HCT116 (cell line): ENCODE measurements around the gene DOCK1. TPM values are rescaled to one million over a fixed set of nuclear protein-coding genes. Genes with fewer than 3 reads are reported as not detected.

Experiments used
- ATAC-seq: fragments of 200-7000 bp; cut with Tn5 transposase; 2 replicates; pipeline ENCODE4 v1.9.1; 2020; ENCODE audit warnings: mild to moderate bottlenecking, moderate library complexity
- BruUV-seq: library from RNA; stranded (reverse); fragments of 400-500 nt; replicated peaks from 2 replicates; lab custom pipeline; 2021; lab: Mats Ljungman, UMichigan
- CTCF ChIA-PET: fragments of 300-600 bp; sonication (Branson Sonifier 250); formaldehyde crosslinking; loops from one replicate; lab custom pipeline; 2021; ENCODE audit warnings: antibody characterized with exemption; lab: Charles Lee
- POLR2A ChIA-PET: fragments of 300-600, 350-600 bp; sonication (Branson Sonifier 250); formaldehyde crosslinking; loops from one replicate; lab custom pipeline; 2021; ENCODE audit warnings: antibody characterized with exemption; lab: Charles Lee
- RAD21 ChIA-PET, 2 experiments: fragments of 300-600 bp; sonication (Branson Sonifier 250); formaldehyde crosslinking; loops; one replicate each; lab custom pipeline; 2023; ENCODE audit warnings: low total read pairs in 2 of 2; ENCODE audit not compliant: uncharacterized antibody in 2 of 2, unreplicated experiment in 2 of 2, low non-redundant PET in 1 of 2; lab: Charles Lee
- DNase-seq: peaks from one replicate; pipeline ENCODE4 v3.0.0-alpha.2; 2010; ENCODE audit warnings: low read depth, low spot score
- H2AFZ ChIP-seq: fragments of 200-600 bp; shearing (Covaris generic), sonication (generic); 2 replicates; pipeline ENCODE4 v1.6.1; 2017; ENCODE audit warnings: low read depth, mixed run types, mixed read lengths, antibody characterized with exemption, low read length; ENCODE audit not compliant: poor library complexity, severe bottlenecking
- H3K27ac ChIP-seq: 2 replicates; pipeline ENCODE4 v1.5.1; 2012; ENCODE audit warnings: low read depth, low read length
- H3K27me3 ChIP-seq: fragments of 200-600 bp; sonication (generic); 2 replicates; pipeline ENCODE4 v1.6.1; 2016; ENCODE audit warnings: mixed run types, low read length, mixed read lengths; ENCODE audit not compliant: insufficient read depth
- H3K36me3 ChIP-seq, 2 experiments: fragments of 200-500 bp in 1 of 2; fragments of 200-600 bp in 1 of 2; sonication (Bioruptor generic) in 1 of 2; sonication (generic) in 1 of 2; 2 replicates each; pipeline versions ENCODE4 v1.5.1 to v1.6.1; 2014 to 2016; ENCODE audit warnings: low read length in 2 of 2, inconsistent platforms in 1 of 2, mixed read lengths in 1 of 2, mixed run types in 1 of 2; ENCODE audit not compliant: insufficient read depth in 2 of 2, control insufficient read depth in 1 of 2
- H3K4me1 ChIP-seq, 2 experiments: fragments of 200-600 bp in 1 of 2; sonication (generic) in 1 of 2; 2 replicates each; pipeline versions ENCODE4 v1.5.1 to v1.6.1; 2012 to 2017; ENCODE audit warnings: low read length in 2 of 2, inconsistent platforms in 1 of 2, mild to moderate bottlenecking in 1 of 2, mixed read lengths in 1 of 2, mixed run types in 1 of 2, moderate library complexity in 1 of 2; ENCODE audit not compliant: insufficient read depth in 2 of 2, control insufficient read depth in 1 of 2
- H3K4me2 ChIP-seq: fragments of 200-600 bp; sonication (generic); 2 replicates; pipeline ENCODE4 v1.6.1; 2017; ENCODE audit warnings: mixed run types, low read length, mixed read lengths
- H3K4me3 ChIP-seq, 2 experiments: fragments of 200-600 bp in 1 of 2; sonication (generic) in 1 of 2; replicated peaks in 1 of 2; 2 replicates each; pipeline ENCODE4 v1.5.1; 2011 to 2016; ENCODE audit warnings: low read length in 2 of 2, control low read depth in 1 of 2, low read depth in 1 of 2, mild to moderate bottlenecking in 1 of 2, mixed read lengths in 1 of 2, mixed run types in 1 of 2
- H3K79me2 ChIP-seq: fragments of 200-600 bp; sonication (generic); 2 replicates; pipeline ENCODE4 v1.6.1; 2017; ENCODE audit warnings: mild to moderate bottlenecking, mixed run types, low read length, moderate library complexity, mixed read lengths; ENCODE audit not compliant: insufficient read depth
- H3K9ac ChIP-seq: fragments of 200-600 bp; sonication (generic); 2 replicates; pipeline ENCODE4 v1.6.1; 2016; ENCODE audit warnings: low read length, mixed read lengths
- H3K9me2 ChIP-seq: fragments of 200-600 bp; sonication (generic), shearing (Covaris generic); 2 replicates; pipeline ENCODE4 v1.6.1; 2017; ENCODE audit warnings: mixed run types, mild to moderate bottlenecking, moderate library complexity; ENCODE audit not compliant: insufficient read depth
- H3K9me3 ChIP-seq, 2 experiments: fragments of 200-500 bp in 1 of 2; fragments of 200-600 bp in 1 of 2; sonication (Bioruptor generic) in 1 of 2; sonication (generic) in 1 of 2; 2 replicates each; pipeline ENCODE4 v1.6.1; 2014 to 2017; ENCODE audit warnings: low read length in 2 of 2, mixed read lengths in 2 of 2, inconsistent platforms in 1 of 2, low read depth in 1 of 2, mild to moderate bottlenecking in 1 of 2, mixed run types in 1 of 2, moderate library complexity in 1 of 2; ENCODE audit not compliant: control insufficient read depth in 1 of 2, insufficient read depth in 1 of 2
- H4K20me1 ChIP-seq: fragments of 200-600 bp; sonication (generic), shearing (Covaris generic); 2 replicates; pipeline ENCODE4 v1.6.1; 2017; ENCODE audit warnings: mixed run types, mild to moderate bottlenecking, moderate library complexity; ENCODE audit not compliant: insufficient read depth
- ATF3 ChIP-seq: IDR thresholded peaks from 2 replicates; pipeline ENCODE4 v1.6.1; 2012
- CBX3 ChIP-seq: IDR thresholded peaks from 2 replicates; pipeline ENCODE4 v1.6.1; 2012; ENCODE audit warnings: low read depth
- CEBPB ChIP-seq: IDR thresholded peaks from 2 replicates; pipeline ENCODE4 v1.6.1; 2012; ENCODE audit warnings: low read depth
- CTCF ChIP-seq, 3 experiments: fragments of 200-600 bp in 1 of 3; sonication (generic) in 1 of 3; IDR thresholded peaks in 2 of 3; conservative IDR thresholded peaks in 1 of 3; 2 replicates each; pipeline ENCODE4 v1.5.1; 2012 to 2017; ENCODE audit warnings: low read depth in 2 of 3, low read length in 2 of 3, antibody characterized with exemption in 1 of 3, borderline replicate concordance in 1 of 3, control low read depth in 1 of 3, mild to moderate bottlenecking in 1 of 3, mixed read lengths in 1 of 3, mixed run types in 1 of 3, moderate library complexity in 1 of 3; ENCODE audit not compliant: insufficient read depth in 1 of 3
- EZH2 ChIP-seq: fragments of 200-600 bp; sonication (generic); IDR thresholded peaks from 2 replicates; pipeline ENCODE4 v1.6.1; 2017; ENCODE audit warnings: antibody characterized with exemption, mixed run types
- EZH2phosphoT487 ChIP-seq: fragments of 200-600 bp; IDR thresholded peaks from 2 replicates; pipeline ENCODE4 v1.6.1; 2018; ENCODE audit warnings: antibody characterized with exemption, borderline replicate concordance
- FOSL1 ChIP-seq: IDR thresholded peaks from 2 replicates; pipeline ENCODE4 v1.6.1; 2012; ENCODE audit warnings: low read depth
- POLR2A ChIP-seq: IDR thresholded peaks from 2 replicates; pipeline ENCODE4 v1.7.0; 2011; ENCODE audit warnings: borderline replicate concordance; ENCODE audit not compliant: insufficient read depth, insufficient read length; ENCODE audit errors: extremely low read depth
- POLR2AphosphoS5 ChIP-seq: IDR thresholded peaks from 2 replicates; pipeline ENCODE4 v1.6.1; 2011; ENCODE audit warnings: mild to moderate bottlenecking, low read depth, low read length, moderate library complexity
- RAD21 ChIP-seq: IDR thresholded peaks from 2 replicates; pipeline ENCODE4 v1.6.1; 2012; ENCODE audit warnings: low read depth, mild to moderate bottlenecking
- REST ChIP-seq: IDR thresholded peaks from 2 replicates; pipeline ENCODE4 v1.6.1; 2012; ENCODE audit warnings: low read depth
- TCF7L2 ChIP-seq: IDR thresholded peaks from 2 replicates; pipeline ENCODE4 v1.7.0; 2011; ENCODE audit warnings: borderline replicate concordance, inconsistent platforms; ENCODE audit not compliant: insufficient read depth, insufficient read length; ENCODE audit errors: extremely low read depth
- YY1 ChIP-seq: IDR thresholded peaks from 2 replicates; pipeline ENCODE4 v1.6.1; 2011; ENCODE audit warnings: low read length, low read depth, moderate library complexity, mild to moderate bottlenecking; ENCODE audit not compliant: insufficient replicate concordance; ENCODE audit errors: extremely low read depth
- ZBTB33 ChIP-seq: IDR thresholded peaks from 2 replicates; pipeline ENCODE4 v1.6.1; 2011; ENCODE audit warnings: mild to moderate bottlenecking, low read length, moderate library complexity; ENCODE audit not compliant: insufficient replicate concordance; ENCODE audit errors: extremely low read depth
- ZFX ChIP-seq: fragments of 450-650 bp; IDR thresholded peaks from 2 replicates; pipeline ENCODE4 v1.6.1; 2017
- ZNF274 ChIP-seq: fragments of 200-500 bp; sonication (Bioruptor generic); IDR thresholded peaks from 2 replicates; pipeline ENCODE4 v1.6.1; 2014; ENCODE audit warnings: mild to moderate bottlenecking, low read depth, low read length, inconsistent platforms
- intact Hi-C: fragments of 100-400 bp; cut with micrococcal nuclease; formaldehyde crosslinking; loops from 2 replicates; pipeline ENCODE4 v1.10.0; 2022
- total RNA-seq: library from RNA; stranded (reverse); gene quantifications from one replicate; pipeline ENCODE4 v1.2.1, GENCODE V29; 2021; ENCODE audit not compliant: unreplicated experiment

DOCK1 gene
- total RNA-seq, 1 experiment from 2014 or later, result 46.5 TPM

GRCh38 chr10:127195041-127195506 lies 289.8 kb downstream of the DOCK1 start (continued):
- no peak for TF ChIP-seq TCF7L2

- DNase-seq, result no peak
Measured at GRCh38 chr10:127195571-127196281, 290.5 kb downstream of the DOCK1 start.

More at GRCh38 chr10:127195571-127196281, 290.5 kb downstream of the DOCK1 start:
- H3K9me3 ChIP-seq, result no peaks in the 10 kb centered on the region
- no peaks in the 10 kb centered on the region for H3K4me1 ChIP-seq
- H2AFZ ChIP-seq, result no peak overlapping the region
- TF ChIP-seq ZFX (no peak), CTCF (IDR thresholded peaks at IDR 0.05 in 2 of 3, conservative IDR thresholded peaks at IDR 0.05 in 1 of 3; ENCODE audit: borderline replicate concordance in 1 of 3, insufficient read depth in 1 of 3, low read depth in 2 of 3, low read length in 2 of 3) (no peak), CEBPB (no peak), ATF3 (no peak), RAD21 (no peak), ZNF274 (no peak), TCF7L2 (no peak), EZH2phosphoT487 (no peak), REST (no peak), YY1 (no peak), POLR2AphosphoS5 (no peak), ZBTB33 (no peak), POLR2A (no peak), FOSL1 (no peak), EZH2 (no peak), CBX3 (no peak)
- H3K27ac ChIP-seq, result no peak overlapping the region
- CTCF ChIA-PET, result no interaction called here
- no TSS peak for BruUV-seq
- no peak overlapping the region for H3K4me2 ChIP-seq
- no peaks in the 10 kb centered on the region for H3K79me2 ChIP-seq
- no peaks in the 10 kb centered on the region for H4K20me1 ChIP-seq
- intact Hi-C loops, result no loop called here
- RAD21 ChIA-PET, result no interaction called here
- H3K4me3 ChIP-seq, result no peak overlapping the region
- POLR2A ChIA-PET, result no interaction called here
- H3K27me3 ChIP-seq, result no peaks in the 10 kb centered on the region
- no peaks in the 10 kb centered on the region for H3K9me2 ChIP-seq
- no peak overlapping the region for H3K9ac ChIP-seq
- ATAC-seq, result no peak
- H3K36me3 ChIP-seq, result no peaks in the 10 kb centered on the region
